H9 (cell line): ENCODE results near the gene BHLHE23. TPM values are rescaled to one million over a fixed set of nuclear protein-coding genes. Genes with fewer than 3 reads are reported as not detected.

Source experiments
- DNase-seq: peaks from one replicate; pipeline ENCODE4 v3.0.0-alpha.2; 2017
- H2AFZ ChIP-seq: one replicate; pipeline ENCODE4 v1.6.1; 2013; ENCODE audit warnings: mild to moderate bottlenecking, low read length, control low read depth, moderate library complexity
- H2AK5ac ChIP-seq: 2 replicates; pipeline ENCODE4 v1.6.1; 2013; ENCODE audit warnings: low read length, control low read depth, mixed read lengths; ENCODE audit not compliant: insufficient read length
- H2BK120ac ChIP-seq: one replicate; pipeline ENCODE4 v1.6.1; 2013; ENCODE audit warnings: low read depth, mild to moderate bottlenecking, low read length, control low read depth, inconsistent platforms; ENCODE audit not compliant: poor library complexity, severe bottlenecking
- H2BK12ac ChIP-seq: 2 replicates; pipeline ENCODE4 v1.6.1; 2013; ENCODE audit warnings: low read length, control low read depth, mixed read lengths, low read depth; ENCODE audit not compliant: insufficient read length
- H2BK15ac ChIP-seq: 2 replicates; pipeline ENCODE4 v1.6.1; 2013; ENCODE audit warnings: low read depth, low read length, control low read depth
- H2BK20ac ChIP-seq: one replicate; pipeline ENCODE4 v1.6.1; 2013; ENCODE audit warnings: low read depth, mild to moderate bottlenecking, low read length, control low read depth, inconsistent platforms; ENCODE audit not compliant: poor library complexity, severe bottlenecking
- H2BK5ac ChIP-seq: 2 replicates; pipeline ENCODE4 v1.6.1; 2013; ENCODE audit warnings: low read length, control low read depth, mixed read lengths; ENCODE audit not compliant: insufficient read length
- H3K14ac ChIP-seq: 2 replicates; pipeline ENCODE4 v1.6.1; 2013; ENCODE audit warnings: low read length, control low read depth; ENCODE audit not compliant: insufficient read depth
- H3K18ac ChIP-seq: 2 replicates; pipeline ENCODE4 v1.6.1; 2013; ENCODE audit warnings: low read depth, mild to moderate bottlenecking, mixed read lengths, low read length, control low read depth; ENCODE audit not compliant: insufficient read length
- H3K23ac ChIP-seq: 2 replicates; pipeline ENCODE4 v1.6.1; 2013; ENCODE audit warnings: low read length, control low read depth, mixed read lengths, low read depth; ENCODE audit not compliant: insufficient read length
- H3K23me2 ChIP-seq: 2 replicates; pipeline ENCODE4 v1.6.1; 2013; ENCODE audit warnings: low read depth, mild to moderate bottlenecking, mixed read lengths, low read length, control low read depth; ENCODE audit not compliant: insufficient read length, poor library complexity, severe bottlenecking
- H3K27ac ChIP-seq: 2 replicates; pipeline ENCODE4 v1.5.1; 2013; ENCODE audit warnings: low read length, control low read depth, mixed read lengths, low read depth; ENCODE audit not compliant: insufficient read length
- H3K27me3 ChIP-seq: 2 replicates; pipeline ENCODE4 v1.6.1; 2013; ENCODE audit warnings: low read length, control low read depth, inconsistent platforms; ENCODE audit not compliant: insufficient read depth
- H3K4ac ChIP-seq: 2 replicates; pipeline ENCODE4 v1.6.1; 2013; ENCODE audit warnings: low read depth, mild to moderate bottlenecking, control low read depth, inconsistent platforms, low read length, moderate library complexity
- H3K4me1 ChIP-seq: 2 replicates; pipeline ENCODE4 v1.6.1; 2013; ENCODE audit warnings: low read length, control low read depth, inconsistent platforms; ENCODE audit not compliant: insufficient read depth
- H3K4me2 ChIP-seq: 2 replicates; pipeline ENCODE4 v1.6.1; 2013; ENCODE audit warnings: low read length, control low read depth, mixed read lengths; ENCODE audit not compliant: insufficient read length, insufficient read depth
- H3K56ac ChIP-seq: 2 replicates; pipeline ENCODE4 v1.6.1; 2013; ENCODE audit warnings: low read depth, mild to moderate bottlenecking, mixed read lengths, low read length, control low read depth; ENCODE audit not compliant: insufficient read length
- H3K79me1 ChIP-seq: 2 replicates; pipeline ENCODE4 v1.6.1; 2013; ENCODE audit warnings: low read depth, mild to moderate bottlenecking, moderate library complexity, low read length, control low read depth, inconsistent platforms; ENCODE audit not compliant: insufficient read depth, poor library complexity, severe bottlenecking
- H3K79me2 ChIP-seq: 2 replicates; pipeline ENCODE4 v1.6.1; 2013; ENCODE audit warnings: low read length, control low read depth, inconsistent platforms; ENCODE audit not compliant: insufficient read depth
- H3K9ac ChIP-seq: 2 replicates; pipeline ENCODE4 v1.6.1; 2013; ENCODE audit warnings: low read length, control low read depth, mixed read lengths; ENCODE audit not compliant: insufficient read length; ENCODE audit errors: extremely low read depth
- H3K9me3 ChIP-seq: one replicate; pipeline ENCODE4 v1.6.1; 2013; ENCODE audit warnings: low read depth, low read length, inconsistent platforms; ENCODE audit not compliant: control insufficient read depth
- H3T11ph ChIP-seq: one replicate; pipeline ENCODE4 v1.6.1; 2013; ENCODE audit warnings: mild to moderate bottlenecking, low read length, control low read depth, inconsistent platforms
- H4K20me1 ChIP-seq: one replicate; pipeline ENCODE4 v1.6.1; 2013; ENCODE audit not compliant: control insufficient read depth, insufficient read length, insufficient read depth
- H4K5ac ChIP-seq: 2 replicates; pipeline ENCODE4 v1.6.1; 2013; ENCODE audit warnings: low read depth, mild to moderate bottlenecking, mixed read lengths, low read length, control low read depth; ENCODE audit not compliant: insufficient read length
- H4K8ac ChIP-seq: replicated peaks from 2 replicates; pipeline ENCODE4 v1.6.1; 2013; ENCODE audit warnings: low read length, control low read depth, mixed read lengths, low read depth; ENCODE audit not compliant: insufficient read length
- H4K91ac ChIP-seq: 2 replicates; pipeline ENCODE4 v1.6.1; 2013; ENCODE audit warnings: low read depth, mild to moderate bottlenecking, moderate library complexity, mixed read lengths, low read length, control low read depth; ENCODE audit not compliant: insufficient read length
- H3K27ac Mint-ChIP-seq, 3 experiments: 2 replicates in 2 of 3; 3 replicates in 1 of 3; pipeline ENCODE4 v1.8.0; 2020 to 2021; ENCODE audit warnings: mixed read lengths in 3 of 3, mild to moderate bottlenecking in 1 of 3, moderate library complexity in 1 of 3
- H3K27me3 Mint-ChIP-seq: 2 replicates; pipeline ENCODE4 v1.8.0; 2021; ENCODE audit warnings: low read depth, mild to moderate bottlenecking, moderate library complexity, mixed read lengths
- H3K36me3 Mint-ChIP-seq, 3 experiments: 2 replicates in 2 of 3; 3 replicates in 1 of 3; pipeline ENCODE4 v1.8.0; 2020 to 2021; ENCODE audit warnings: low read depth in 3 of 3, mixed read lengths in 3 of 3; ENCODE audit not compliant: insufficient read depth in 1 of 3
- H3K4me1 Mint-ChIP-seq, 2 experiments: 2 replicates each; pipeline ENCODE4 v1.8.0; 2020; ENCODE audit warnings: mixed read lengths in 2 of 2
- H3K4me3 Mint-ChIP-seq, 2 experiments: 2 replicates in 1 of 2; 3 replicates in 1 of 2; pipeline ENCODE4 v1.8.0; 2020 to 2021; ENCODE audit warnings: mild to moderate bottlenecking in 2 of 2, mixed read lengths in 2 of 2, moderate library complexity in 1 of 2
- H3K9me3 Mint-ChIP-seq, 2 experiments: 2 replicates in 1 of 2; 3 replicates in 1 of 2; pipeline ENCODE4 v1.8.0; 2020; ENCODE audit warnings: mild to moderate bottlenecking in 2 of 2, mixed read lengths in 2 of 2, moderate library complexity in 1 of 2
- WGBS: extraction: QIAGEN DNeasy Blood & Tissue Kit; methylation state at CpG from one replicate; pipeline ENCODE4 v1.1.7; 2013; ENCODE audit warnings: missing lambda C conversion rate, low lambda C conversion rate, mixed read lengths; ENCODE audit not compliant: insufficient read length; ENCODE audit errors: extremely low coverage; 5-methylcytosine and 5-hydroxymethylcytosine counted together
- total RNA-seq: library from RNA; stranded (reverse); gene quantifications from 2 replicates; pipeline ENCODE4 v1.2.1, GENCODE V29; 2021
- TF ChIP-seq, protein P1 (sequence below): fragments of 200-600 bp; sonication (generic); conservative IDR thresholded peaks from 3 replicates; pipeline ENCODE4 v1.8.0; 2021; ENCODE audit warnings: antibody characterized with exemption, mild to moderate bottlenecking

The BHLHE23 gene
- total RNA-seq, 1 experiment from 2014 or later, result 0.35 TPM

DNA sequence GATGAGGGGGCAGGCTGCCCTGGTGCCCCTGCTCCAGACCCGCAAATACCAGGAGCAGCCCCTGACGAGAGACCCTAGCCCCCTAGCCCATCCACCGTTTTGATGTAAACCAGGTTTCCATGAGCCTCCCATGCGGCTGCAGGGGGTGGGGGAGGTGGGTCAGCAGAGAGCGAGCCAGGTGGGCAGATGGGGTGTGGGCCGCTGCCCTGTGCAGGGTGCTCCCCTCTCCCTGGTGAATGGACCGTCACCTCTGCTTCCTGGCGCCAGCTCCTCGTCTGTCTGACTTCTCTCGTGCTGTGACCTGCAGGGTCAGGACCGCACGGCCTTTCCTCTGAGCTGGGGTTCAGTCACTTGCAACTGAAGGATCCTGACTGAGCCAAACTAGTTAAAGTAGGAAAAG, 15.7 kb upstream of the BHLHE23 start:
- H3K4ac ChIP-seq, result no peak overlapping the region
- peaks cover 3 to 12% of the 10 kb centered on the region in 2 experiments; a peak in 3 of 4 replicates for H3K4me1 Mint-ChIP-seq
- H4K5ac ChIP-seq, result no peak overlapping the region
- H3K79me2 ChIP-seq, result no peaks in the 10 kb centered on the region
- TF ChIP-seq, protein P1, sequence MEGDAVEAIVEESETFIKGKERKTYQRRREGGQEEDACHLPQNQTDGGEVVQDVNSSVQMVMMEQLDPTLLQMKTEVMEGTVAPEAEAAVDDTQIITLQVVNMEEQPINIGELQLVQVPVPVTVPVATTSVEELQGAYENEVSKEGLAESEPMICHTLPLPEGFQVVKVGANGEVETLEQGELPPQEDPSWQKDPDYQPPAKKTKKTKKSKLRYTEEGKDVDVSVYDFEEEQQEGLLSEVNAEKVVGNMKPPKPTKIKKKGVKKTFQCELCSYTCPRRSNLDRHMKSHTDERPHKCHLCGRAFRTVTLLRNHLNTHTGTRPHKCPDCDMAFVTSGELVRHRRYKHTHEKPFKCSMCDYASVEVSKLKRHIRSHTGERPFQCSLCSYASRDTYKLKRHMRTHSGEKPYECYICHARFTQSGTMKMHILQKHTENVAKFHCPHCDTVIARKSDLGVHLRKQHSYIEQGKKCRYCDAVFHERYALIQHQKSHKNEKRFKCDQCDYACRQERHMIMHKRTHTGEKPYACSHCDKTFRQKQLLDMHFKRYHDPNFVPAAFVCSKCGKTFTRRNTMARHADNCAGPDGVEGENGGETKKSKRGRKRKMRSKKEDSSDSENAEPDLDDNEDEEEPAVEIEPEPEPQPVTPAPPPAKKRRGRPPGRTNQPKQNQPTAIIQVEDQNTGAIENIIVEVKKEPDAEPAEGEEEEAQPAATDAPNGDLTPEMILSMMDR, result no peak
- no peak overlapping the region; the same call in 1 of the 2 replicates for H3K14ac ChIP-seq
- H3K4me2 ChIP-seq, result no peak overlapping the region
- H3K4me3 Mint-ChIP-seq, result no peak overlapping the region
- no peak overlapping the region for H2BK15ac ChIP-seq
- H3K23me2 ChIP-seq, result peaks cover under 1% of the 10 kb centered on the region
- peaks cover 12 to 14% of the 10 kb centered on the region in 2 experiments for H3K9me3 Mint-ChIP-seq
- H3K27ac Mint-ChIP-seq, result no peak overlapping the region; a peak in 1 of 7 replicates
- H3K27me3 Mint-ChIP-seq, result peaks cover 13% of the 10 kb centered on the region
- no peak overlapping the region for H2BK5ac ChIP-seq
- no peak overlapping the region for H3K9ac ChIP-seq
- no peak overlapping the region for H3K18ac ChIP-seq
- no peak overlapping the region for H2BK20ac ChIP-seq
- no peak overlapping the region for H4K91ac ChIP-seq
- H3K56ac ChIP-seq, result no peak overlapping the region
- WGBS, result no CpG with 5 or more reads among the region's 12 CpGs
- DNase-seq, result peak; percentile 28
- H2BK120ac ChIP-seq, result no peak overlapping the region
- H2AK5ac ChIP-seq, result no peak overlapping the region
- H3K79me1 ChIP-seq, result no peaks in the 10 kb centered on the region
- no peak overlapping the region for H2AFZ ChIP-seq
- H3K27me3 ChIP-seq, result no peaks in the 10 kb centered on the region; the same call in 1 of the 2 replicates
- H3K23ac ChIP-seq, result no peak overlapping the region
- no peak overlapping the region for H3T11ph ChIP-seq
- no peaks in the 10 kb centered on the region for H3K9me3 ChIP-seq
- H4K8ac ChIP-seq, result no peak overlapping the region
- no peak overlapping the region for H3K27ac ChIP-seq
- no peak overlapping the region for H2BK12ac ChIP-seq
- H3K4me1 ChIP-seq, result no peaks in the 10 kb centered on the region; the same call in 1 of the 2 replicates
- H3K36me3 Mint-ChIP-seq, result peaks cover 0 to 17% (median 3%) of the 10 kb centered on the region in 3 experiments; a peak in 4 of 7 replicates
- H4K20me1 ChIP-seq, result no peaks in the 10 kb centered on the region
